ENCODE data around the gene CCR4.

- TF ChIP-seq POLR2A (IDR thresholded peaks at IDR 0.05; ENCODE audit: low read depth, low read length) (no peak), TAF1 (IDR thresholded peaks at IDR 0.05; ENCODE audit: low read depth, low read length) (no peak), POLR2AphosphoS5 (IDR thresholded peaks at IDR 0.05; ENCODE audit: low read depth, low read length) (no peak)
Measured at GRCh38 chr3:32946973-32947788, 4.3 kb upstream of the CCR4 start.

Data from GM12891 (cell line).